ENCODE data around the gene COL24A1. TPM values are rescaled to one million over a fixed set of nuclear protein-coding genes. Genes with fewer than 3 reads are reported as not detected.

Gene COL24A1
- total and polyA plus RNA-seq, 2 of the 8 experiments (the other 6 are each of a cell fraction or from before 2014, with no cell fraction given): 0.23 to 1.1 TPM

- Histone ChIP-seq H2AK5ac (ENCODE audit: low read depth, low read length) (no peak overlapping the region), H3K36me3 (ENCODE audit: control insufficient read depth in 2 of 4, insufficient read depth in 4 of 4, low read length in 3 of 4) (no peaks in the 10 kb centered on the region), H3K27ac (ENCODE audit: low read depth, low read length) (no peak overlapping the region), H3K4me2 (ENCODE audit: insufficient read depth in 1 of 2, low read depth in 2 of 2, low read length in 2 of 2) (no peak overlapping the region), H3K56ac (replicated peaks; ENCODE audit: insufficient read length, low read depth, low read length) (no peak overlapping the region), H4K91ac (replicated peaks; ENCODE audit: insufficient read length, low read length) (no peak overlapping the region), H3K9me3 (ENCODE audit: insufficient read depth in 2 of 2, low read depth in 1 of 2, low read length in 1 of 2) (no peaks in the 10 kb centered on the region), H2BK120ac (replicated peaks; ENCODE audit: low read depth, low read length) (no peak overlapping the region), H4K5ac (ENCODE audit: insufficient read length, low read depth, low read length) (no peak overlapping the region), H2AFZ (ENCODE audit: low read length) (no peak overlapping the region), H3K14ac (ENCODE audit: insufficient read length) (no peak overlapping the region), H3K23me2 (ENCODE audit: low read depth, low read length) (no peaks in the 10 kb centered on the region), H3K23ac (ENCODE audit: insufficient read length) (no peak overlapping the region), H4K8ac (ENCODE audit: extremely low read depth, insufficient read depth, low read length) (no peak overlapping the region), H2BK15ac (ENCODE audit: low read length) (no peak overlapping the region), H3K4me1 (replicated peaks in 1 of 4; ENCODE audit: control insufficient read depth in 3 of 4, insufficient read depth in 4 of 4, low read length in 3 of 4) (no peaks in the 10 kb centered on the region), H4K20me1 (replicated peaks in 1 of 2; ENCODE audit: control insufficient read depth in 1 of 2, insufficient read depth in 2 of 2, low read length in 2 of 2) (no peaks in the 10 kb centered on the region), H3K79me1 (ENCODE audit: low read depth, low read length) (no peaks in the 10 kb centered on the region), H3K4ac (replicated peaks; ENCODE audit: insufficient read length, low read depth, low read length) (no peak overlapping the region), H3K4me3 (ENCODE audit: extremely low read depth in 1 of 4, insufficient read depth in 2 of 4, low read depth in 3 of 4, low read length in 4 of 4) (no peak overlapping the region), H3K27me3 (replicated peaks in 1 of 4; ENCODE audit: control insufficient read depth in 3 of 4, extremely low read depth in 1 of 4, insufficient read depth in 3 of 4, low read length in 3 of 4) (no peaks in the 10 kb centered on the region), H3K9ac (replicated peaks in 1 of 4; ENCODE audit: extremely low read depth in 1 of 4, low read depth in 3 of 4, low read length in 3 of 4) (no peak overlapping the region), H2BK5ac (ENCODE audit: low read depth, low read length) (no peak overlapping the region), H2BK20ac (ENCODE audit: low read length) (no peak overlapping the region), H3K18ac (ENCODE audit: extremely low read depth, low read length) (no peak overlapping the region), H2BK12ac (ENCODE audit: low read depth, low read length) (no peak overlapping the region), H3K79me2 (ENCODE audit: control insufficient read depth in 1 of 2, insufficient read depth in 2 of 2, low read length in 2 of 2) (no peaks in the 10 kb centered on the region)
- DNase-seq (ENCODE audit: low read depth in 1 of 2, low spot score in 2 of 2) (no peak), FAIRE-seq (no peak)
- ChIA-PET CTCF (ENCODE audit: partially characterized antibody) (interaction anchor here (4.8 kb wide), 1 partner anchor 11 kb away, joined by 20 read pairs; no protein-coding TSS in a partner anchor), POLR2A (ENCODE audit: partially characterized antibody) (no interaction called here)
- TF ChIP-seq GABPA (IDR thresholded peaks at IDR 0.05; ENCODE audit: borderline replicate concordance, insufficient read depth, low read length) (no peak), CREB1 (IDR thresholded peaks at IDR 0.05) (no peak), GTF2F1 (IDR thresholded peaks at IDR 0.05; ENCODE audit: borderline replicate concordance, low read depth, low read length) (no peak), E2F6 (IDR thresholded peaks at IDR 0.05) (no peak)
Measured at GRCh38 chr1:85900921-85901320, 255.7 kb downstream of the COL24A1 start.

Data from H1 (cell line).